Activated CD8-positive, alpha-beta memory T cell treated with anti-CD3 and anti-CD28 coated beads, Interleukin-2, amount 50 U/mL, for 48 hours (primary cell): Measurements from ENCODE around the gene ZNF229.
"Not testable (repeated sequence)": the region's sequence is repeated elsewhere in the genome, so short reads cannot be mapped to it uniquely, and the experiment has no call there.

ENCODE experiments used
- DNase-seq: peaks from one replicate; pipeline ENCODE4 v3.0.0-alpha.2; 2020

The ZNF229 gene

GRCh38 chr19:44447916-44448674 is at the start of gene ZNF229:
ZNF229 (minus strand) TSS chr19:44448472; CDS start chr19:44442847, 5,625 bp downstream.
- peak; percentile 82 for DNase-seq

- DNase-seq: no peak
Measured at GRCh38 chr19:44496711-44497110, 48.4 kb upstream of the ZNF229 start.

GRCh38 chr19:44476559-44477408 is 28.5 kb upstream of the ZNF229 start:
- DNase-seq: no peak

- DNase-seq: not testable (repeated sequence)
Measured at GRCh38 chr19:44468730-44469129, 20.5 kb upstream of the ZNF229 start.

GRCh38 chr19:44462600-44463286 is 14.5 kb upstream of the ZNF229 start:
- not testable (repeated sequence) for DNase-seq

GRCh38 chr19:44456016-44456415 is 7.7 kb upstream of the ZNF229 start:
- not testable (repeated sequence) for DNase-seq

GRCh38 chr19:44455100-44455499 is 6.8 kb upstream of the ZNF229 start:
- no peak for DNase-seq

GRCh38 chr19:44452367-44452766 is 4.1 kb upstream of the ZNF229 start:
- no peak for DNase-seq

GRCh38 chr19:44451687-44452086 is 3.4 kb upstream of the ZNF229 start:
- no peak for DNase-seq

GRCh38 chr19:44438441-44438840 is 9.8 kb downstream of the ZNF229 start:
- no peak for DNase-seq

- no peak for DNase-seq
Measured at GRCh38 chr19:44435441-44435840, 12.8 kb downstream of the ZNF229 start.

- DNase-seq: no peak
Measured at GRCh38 chr19:44430956-44431355, 17.3 kb downstream of the ZNF229 start.

GRCh38 chr19:44415553-44415952 is 32.7 kb downstream of the ZNF229 start:
- DNase-seq: not testable (repeated sequence)

GRCh38 chr19:44401139-44402115 is 46.8 kb downstream of the ZNF229 start, which contains the start of gene ZNF285:
ZNF285 (minus strand) TSS chr19:44401608; CDS start chr19:44397213, 4,395 bp downstream.
- peak; percentile 88 for DNase-seq

GRCh38 chr19:44389268-44389667 is 59.0 kb downstream of the ZNF229 start:
- not testable (repeated sequence) for DNase-seq
